HG03575 (cell line): ENCODE data around the gene BAG2.

ENCODE experiments used
- ATAC-seq: cut with Tn5 transposase; IDR thresholded peaks from one replicate; pipeline ENCODE4 v1.9.1; 2021; ENCODE audit not compliant: unreplicated experiment, insufficient number of reproducible peaks, low FRiP score; ENCODE audit errors: extremely low read depth

Gene BAG2

GRCh38 chr6:57173056-57173885, 1.1 kb downstream of the BAG2 start:
- ATAC-seq, result no peak

DNA sequence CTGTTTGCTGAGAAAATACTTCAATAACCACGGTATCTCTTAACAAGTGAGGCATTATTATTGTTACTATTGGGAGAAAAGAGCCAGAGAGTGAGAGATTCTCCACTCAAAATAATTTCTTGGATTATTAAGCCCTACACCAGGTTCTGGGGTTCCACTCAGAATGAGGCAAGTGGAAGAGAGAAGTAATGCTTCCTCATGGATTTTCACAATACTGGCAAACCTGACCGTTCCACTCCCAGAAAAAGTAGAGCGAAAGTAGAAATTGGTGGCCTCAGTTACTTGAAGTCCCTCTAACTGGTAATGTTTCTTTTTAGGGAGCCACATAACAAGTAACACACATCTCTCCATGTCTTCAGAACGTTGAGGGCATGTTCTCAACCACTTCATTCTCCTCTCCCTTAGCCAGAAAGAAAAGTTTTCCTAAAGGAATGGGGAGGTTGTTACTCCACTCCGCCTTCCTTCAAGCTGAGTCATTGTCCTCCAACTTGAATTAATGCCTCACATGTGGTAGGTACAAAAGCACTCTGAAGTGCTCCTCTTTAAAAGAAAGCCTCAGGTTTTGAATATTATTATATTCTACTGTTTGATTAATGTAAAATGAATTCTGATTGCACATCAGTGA, 1.9 kb downstream of the BAG2 start:
- ATAC-seq, result no peak

DNA sequence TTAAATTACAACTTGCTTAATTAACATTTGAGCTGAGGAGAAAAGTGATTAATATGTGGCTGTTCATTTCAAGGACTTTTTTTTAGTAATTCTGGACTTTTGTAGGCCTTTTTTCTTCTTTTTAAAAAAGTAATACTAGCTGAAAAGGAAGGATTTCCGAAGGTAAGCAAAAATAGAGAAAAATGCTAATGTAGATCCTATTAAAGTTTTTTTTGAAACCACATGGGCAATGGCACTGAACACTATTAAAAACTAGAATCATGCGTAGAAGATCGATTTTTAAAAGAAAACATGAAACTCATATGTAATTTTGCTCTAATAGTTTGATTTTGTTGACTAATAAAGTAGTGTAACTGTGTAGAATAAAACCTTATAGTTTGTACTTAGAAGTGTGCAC, 2.4 kb downstream of the BAG2 start:
- no peak for ATAC-seq

GRCh38 chr6:57177545-57178265, 5.6 kb downstream of the BAG2 start:
- no peak for ATAC-seq

DNA sequence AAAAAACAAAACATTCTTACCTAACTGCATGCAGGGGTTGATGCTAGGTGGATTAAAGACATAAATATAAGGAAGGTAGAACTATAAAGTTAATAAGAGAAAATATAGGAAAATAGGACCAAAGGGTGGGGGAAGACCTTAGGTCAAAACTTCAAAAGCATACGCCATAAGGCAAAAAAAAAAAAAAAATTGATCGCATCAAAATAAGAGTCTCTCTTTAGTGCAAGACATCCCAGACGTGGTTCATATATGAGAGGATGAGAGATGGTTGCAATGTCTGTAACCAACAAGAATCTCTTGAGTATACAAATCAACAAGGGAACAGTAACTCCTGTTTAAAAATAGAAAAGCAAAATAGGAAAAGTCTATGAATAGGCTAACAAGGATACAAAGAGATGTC, 8.5 kb downstream of the BAG2 start:
- no peak for ATAC-seq

GRCh38 chr6:57182017-57182432, 9.9 kb downstream of the BAG2 start:
- no peak for ATAC-seq

GRCh38 chr6:57183336-57183735, 11.2 kb downstream of the BAG2 start:
- no peak for ATAC-seq

GRCh38 chr6:57190140-57190539, 18.0 kb downstream of the BAG2 start:
- ATAC-seq, result no peak

DNA sequence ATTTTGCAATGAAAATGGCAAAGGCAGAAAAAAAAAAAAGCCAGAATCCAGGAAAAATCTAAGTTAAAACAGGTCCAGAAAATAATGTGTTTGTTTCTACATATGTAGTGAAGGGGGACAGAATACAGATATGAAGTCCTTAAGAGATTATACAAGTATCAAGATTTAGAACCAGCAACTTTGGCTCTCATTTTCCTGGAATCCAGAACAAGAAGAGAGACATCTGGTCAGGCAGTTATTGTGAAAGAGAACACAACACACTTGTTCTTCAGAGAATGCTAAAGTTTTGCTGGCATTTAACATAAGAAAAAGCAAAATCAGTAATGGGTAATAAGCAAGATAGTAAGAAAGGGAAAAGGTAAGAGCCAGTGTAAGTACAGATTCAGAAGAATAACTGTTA, 21.1 kb downstream of the BAG2 start:
- ATAC-seq, result no peak

- no peak for ATAC-seq
Measured at GRCh38 chr6:57195457-57195856, 23.3 kb downstream of the BAG2 start.

DNA sequence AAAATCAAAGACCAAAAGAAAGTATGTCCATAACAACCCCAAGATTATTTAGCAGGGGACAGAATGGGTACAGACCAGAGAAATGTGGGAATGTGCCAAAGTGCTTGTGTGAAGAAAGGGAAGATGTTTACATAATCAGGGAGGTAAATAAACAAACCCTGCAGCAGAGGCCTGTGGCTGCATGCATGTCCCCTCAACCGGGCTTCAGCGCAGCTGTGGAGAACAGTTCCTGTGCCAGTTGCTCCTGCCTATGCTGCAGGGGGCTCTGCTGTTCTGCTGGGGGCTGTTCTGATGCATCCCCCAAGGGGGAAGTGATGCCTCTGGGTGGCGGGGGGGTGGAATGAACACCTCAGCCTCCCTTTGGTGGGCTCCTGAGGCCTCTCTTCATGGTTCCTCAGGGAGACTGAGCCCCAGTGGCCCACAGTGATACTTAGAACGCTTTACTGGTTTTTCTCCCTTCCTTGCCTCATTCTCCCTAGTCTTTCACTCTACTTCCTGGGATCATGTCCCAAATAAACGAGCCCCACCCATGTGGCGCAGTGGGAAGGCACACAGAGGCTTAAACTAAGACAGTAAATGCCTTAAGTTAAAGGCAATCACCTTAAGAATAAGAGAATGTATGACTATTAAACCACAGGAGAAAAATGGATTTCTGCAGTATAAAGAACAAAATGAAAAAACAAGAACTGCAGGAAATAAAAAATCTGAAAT, 27.0 kb downstream of the BAG2 start:
- ATAC-seq, result no peak

DNA sequence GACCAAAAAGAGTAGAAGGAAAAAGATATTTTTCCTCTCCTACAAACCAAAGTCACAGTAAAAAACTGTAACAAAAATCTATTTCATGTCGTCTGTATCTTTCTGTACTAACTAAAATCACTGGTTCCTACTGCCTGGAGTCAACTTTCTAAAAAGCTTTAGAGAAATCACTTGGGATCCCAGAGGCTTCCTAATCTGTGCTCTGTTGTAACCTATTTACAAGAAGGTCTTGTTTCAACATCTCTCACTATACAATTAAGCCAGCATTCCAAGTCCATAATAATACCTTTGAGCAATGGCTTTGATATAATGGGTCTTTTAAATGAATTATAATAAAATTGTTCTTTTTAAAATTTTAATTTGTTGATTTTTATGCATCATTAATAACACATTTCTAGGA, 29.6 kb downstream of the BAG2 start:
- no peak for ATAC-seq

GRCh38 chr6:57205550-57206328, 33.6 kb downstream of the BAG2 start:
- ATAC-seq, result no peak

DNA sequence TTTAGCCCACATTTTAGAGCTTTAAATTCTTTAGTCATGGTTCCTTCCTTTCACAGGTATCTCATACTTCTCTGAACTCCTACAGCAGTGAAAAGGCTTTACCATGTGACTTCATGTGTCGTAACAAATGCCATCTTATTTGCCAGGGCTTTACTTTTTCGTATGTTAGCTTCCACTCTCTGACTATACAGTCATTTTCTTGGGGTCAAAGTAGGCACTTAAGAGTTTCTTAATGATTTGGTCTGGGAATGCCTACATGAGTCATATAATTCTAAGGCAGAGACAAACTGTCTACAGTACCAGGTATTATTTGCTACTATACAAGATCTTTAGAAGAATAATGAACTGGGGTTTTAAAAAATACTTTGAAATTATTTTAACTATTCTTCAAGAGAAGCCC, 35.0 kb downstream of the BAG2 start:
- no peak for ATAC-seq

DNA sequence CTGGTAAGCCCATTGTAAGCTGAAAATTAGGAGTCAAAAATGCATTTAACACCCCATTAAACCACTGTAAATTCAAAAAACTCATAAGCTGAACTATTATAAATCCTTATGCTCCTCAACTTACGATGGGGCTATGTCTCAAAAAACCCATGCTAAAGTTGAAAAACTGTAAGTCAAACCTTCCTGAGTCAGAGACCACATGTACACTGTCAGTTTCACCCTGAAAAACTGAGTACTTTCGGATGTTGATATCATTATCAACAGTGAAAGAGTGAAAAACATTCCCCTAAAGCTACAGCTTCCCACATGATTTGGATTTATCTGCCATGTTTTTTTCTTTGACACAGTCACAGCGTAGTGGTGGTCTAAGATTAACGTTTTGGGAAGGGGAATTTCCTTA, 35.7 kb downstream of the BAG2 start:
- no peak for ATAC-seq

DNA sequence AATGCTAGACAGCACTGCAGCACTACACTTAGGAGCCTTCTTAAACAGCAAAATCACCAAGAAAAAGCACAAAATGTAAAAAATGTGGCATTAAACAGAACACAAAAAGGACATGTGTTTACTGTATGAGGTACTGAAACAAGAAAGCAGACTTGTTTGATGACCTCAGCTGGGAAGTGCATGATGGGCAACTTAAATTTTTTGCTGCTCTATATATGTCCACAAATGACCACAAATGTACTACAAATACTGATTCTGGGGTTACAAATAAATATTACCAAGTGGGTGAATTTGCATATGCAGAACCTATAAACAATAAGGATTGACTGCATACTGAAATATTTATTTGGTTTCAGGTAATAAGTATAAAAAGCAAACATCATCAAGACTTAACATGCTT, 36.9 kb downstream of the BAG2 start:
- no peak for ATAC-seq

- no peak for ATAC-seq
Measured at GRCh38 chr6:57210060-57210459, 37.9 kb downstream of the BAG2 start.

GRCh38 chr6:57215260-57215659, 43.1 kb downstream of the BAG2 start:
- no peak for ATAC-seq
